ENCODE results near the gene CD274. TPM values are rescaled to one million over a fixed set of nuclear protein-coding genes. Genes with fewer than 3 reads are reported as not detected.

CD274 gene
- total and polyA plus RNA-seq, 2 of the 8 experiments (the other 6 are each of a cell fraction or from before 2014, with no cell fraction given), result 0.08 to 0.15 TPM

GRCh38 chr9:5441043-5441442 lies 9.3 kb upstream of the CD274 start (continued):
- TF ChIP-seq CHD7 (IDR thresholded peaks at IDR 0.05; ENCODE audit: insufficient replicate concordance, low read length) (no peak), SIRT6 (IDR thresholded peaks at IDR 0.05; ENCODE audit: low read length) (no peak)
